GM21367 (cell line): ENCODE measurements around the gene SLC2A10.

Experiments
- ATAC-seq: cut with Tn5 transposase; IDR thresholded peaks from one replicate; pipeline ENCODE4 v1.9.1; 2021; ENCODE audit not compliant: unreplicated experiment

SLC2A10 gene

GRCh38 chr20:46761566-46761965, 52.1 kb downstream of the SLC2A10 start:
- ATAC-seq: no peak

GRCh38 chr20:46764068-46764467, 54.6 kb downstream of the SLC2A10 start:
- ATAC-seq: no peak

- no peak for ATAC-seq
Observed at GRCh38 chr20:46765506-46766120, 56.2 kb downstream of the SLC2A10 start.

- no peak for ATAC-seq
Observed at GRCh38 chr20:46767127-46767761, 57.8 kb downstream of the SLC2A10 start.

GRCh38 chr20:46770330-46771194, 61.1 kb downstream of the SLC2A10 start:
- no peak for ATAC-seq

GRCh38 chr20:46771195-46771588, 61.7 kb downstream of the SLC2A10 start:
- no peak for ATAC-seq

- no peak for ATAC-seq
Observed at GRCh38 chr20:46772901-46773300, 63.5 kb downstream of the SLC2A10 start.

GRCh38 chr20:46773680-46774079, 64.2 kb downstream of the SLC2A10 start:
- no peak for ATAC-seq

GRCh38 chr20:46774236-46774635, 64.8 kb downstream of the SLC2A10 start:
- no peak for ATAC-seq

GRCh38 chr20:46774943-46775560, 65.6 kb downstream of the SLC2A10 start:
- ATAC-seq: no peak

- no peak for ATAC-seq
Observed at GRCh38 chr20:46775806-46776205, 66.4 kb downstream of the SLC2A10 start.

GRCh38 chr20:46777331-46777730, 67.9 kb downstream of the SLC2A10 start:
- ATAC-seq: no peak

- no peak for ATAC-seq
Observed at GRCh38 chr20:46779831-46780230, 70.4 kb downstream of the SLC2A10 start.

- no peak for ATAC-seq
Observed at GRCh38 chr20:46784436-46785127, 75.1 kb downstream of the SLC2A10 start.
